Mucosa of descending colon (tissue), 3 donors: ENCODE data around the gene CFAP251. TPM values are rescaled to one million over a fixed set of nuclear protein-coding genes. Genes with fewer than 3 reads are reported as not detected.
"Not testable (repeated sequence)": the region's sequence is repeated elsewhere in the genome, so short reads cannot be mapped to it uniquely, and the experiment has no call there.

ENCODE experiments used
- ATAC-seq: fragments of 200-7000 bp; cut with Tn5 transposase; one replicate; pipeline ENCODE4 v1.9.1; 2020; ENCODE audit warnings: mild to moderate bottlenecking, moderate library complexity
- DNase-seq, 3 donors: peaks; one replicate each; pipeline ENCODE4 v3.0.0-alpha.2; 2020
- H3K36me3 ChIP-seq: fragments of 200-600 bp; one replicate; pipeline ENCODE4 v1.8.0; 2021; ENCODE audit warnings: low read depth, mild to moderate bottlenecking
- H3K4me1 ChIP-seq: fragments of 200-600 bp; one replicate; pipeline ENCODE4 v1.8.0; 2021; ENCODE audit warnings: low read depth, mild to moderate bottlenecking
- H3K4me3 ChIP-seq: fragments of 200-600 bp; one replicate; pipeline ENCODE4 v1.8.0; 2021; ENCODE audit warnings: mild to moderate bottlenecking
- H3K9me3 ChIP-seq: fragments of 200-600 bp; one replicate; pipeline ENCODE4 v1.8.0; 2021; ENCODE audit warnings: mild to moderate bottlenecking
- intact Hi-C, 2 donors: fragments of 100-400 bp; cut with DNase I in 1 of 2; cut with micrococcal nuclease in 1 of 2; formaldehyde crosslinking; loops; one replicate each; pipeline versions ENCODE4 v1.11.0 to v1.11.1; 2022; cut with DNase I, micrococcal nuclease
- total RNA-seq, 3 donors: library from RNA; stranded (reverse); fragmentation: NEBNext Ultra II Directional in 2 of 3; extraction: Animal tissue kit (Norgen Biotek cat#: 25700) in 2 of 3; gene quantifications; one replicate each; pipeline versions ENCODE4 v1.2.1 to v1.2.4, GENCODE V29; 2021 to 2023
- TF ChIP-seq, protein P1 (sequence below): fragments of 200-600 bp; IDR thresholded peaks from one replicate; pipeline ENCODE4 v1.8.0; 2022; ENCODE audit warnings: antibody characterized with exemption, mild to moderate bottlenecking
- donor health status: DM: no; HTN: no; CAD: no; lungs with moderate emphysema.
- donor health status: DM: no; HTN: no; CAD: no.
- donor health status: DM: no; HTN: yes; CAD: no.

The CFAP251 gene
- total RNA-seq, 3 donors from 2014 or later, result 0.14 to 0.92 (median 0.55) TPM

DNA sequence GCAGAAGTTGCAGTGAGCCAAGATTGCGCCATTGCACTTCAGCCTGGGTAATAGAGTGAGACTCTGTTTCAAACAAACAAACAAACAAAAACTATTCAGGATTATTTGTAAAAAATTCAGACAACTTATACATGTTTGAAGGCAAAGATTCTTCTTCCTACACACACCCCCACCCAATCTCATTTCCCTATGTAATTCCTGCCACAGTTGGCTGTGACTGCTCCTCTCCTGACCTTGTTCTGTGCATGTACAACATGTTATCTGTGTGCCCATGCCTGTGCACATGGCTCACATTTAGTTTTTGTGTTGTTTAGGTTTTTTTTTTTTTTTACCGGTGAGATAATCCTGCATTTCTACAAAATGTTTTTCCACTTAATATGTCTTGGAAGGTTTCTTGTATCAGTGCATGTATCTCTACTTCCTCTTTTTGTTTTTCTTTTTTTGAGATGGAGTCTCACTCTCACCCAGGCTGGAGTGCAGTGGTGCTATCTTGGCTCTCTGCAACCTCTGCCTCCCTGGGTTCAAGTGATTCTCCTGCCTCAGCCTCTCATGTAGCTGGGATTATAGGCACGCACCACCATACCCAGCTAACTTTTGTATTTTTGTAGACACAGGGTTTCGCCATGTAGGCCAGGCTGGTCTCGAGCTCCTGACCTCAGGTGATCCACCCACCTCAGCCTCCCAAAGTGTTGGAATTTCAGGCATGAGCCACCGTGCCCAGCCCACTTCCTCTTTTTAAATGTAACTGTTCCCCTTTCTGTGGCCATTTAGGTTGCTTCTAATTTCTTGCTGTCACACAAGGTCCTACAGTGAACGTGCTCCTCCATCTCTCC, 8.7 kb downstream of the CFAP251 start:
- H3K36me3 ChIP-seq, result no peaks in the 10 kb centered on the region
- ATAC-seq, result no peak

DNA sequence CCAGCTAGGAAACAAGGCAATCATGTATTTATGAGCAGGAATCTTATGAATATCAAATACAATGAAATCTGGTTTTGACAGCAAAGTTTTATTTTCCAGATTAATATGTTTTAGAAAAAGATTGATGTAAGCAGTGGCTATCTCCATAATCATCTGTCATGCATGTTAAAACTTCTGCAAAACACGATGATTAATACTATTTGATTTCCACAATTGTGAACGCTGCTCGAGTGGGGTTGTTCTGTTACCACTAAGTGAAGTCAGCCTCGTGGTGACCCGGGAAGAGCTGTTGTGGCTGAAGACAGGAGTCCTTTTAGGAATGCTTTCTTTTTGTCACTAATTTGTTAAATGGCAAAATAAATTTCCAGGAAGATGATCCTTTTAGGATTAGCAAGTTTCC, 9.4 kb downstream of the CFAP251 start:
- intact Hi-C loops, result no loop called here
- H3K36me3 ChIP-seq, result no peaks in the 10 kb centered on the region
- no peaks in the 10 kb centered on the region for H3K9me3 ChIP-seq
- TF ChIP-seq, protein P1, sequence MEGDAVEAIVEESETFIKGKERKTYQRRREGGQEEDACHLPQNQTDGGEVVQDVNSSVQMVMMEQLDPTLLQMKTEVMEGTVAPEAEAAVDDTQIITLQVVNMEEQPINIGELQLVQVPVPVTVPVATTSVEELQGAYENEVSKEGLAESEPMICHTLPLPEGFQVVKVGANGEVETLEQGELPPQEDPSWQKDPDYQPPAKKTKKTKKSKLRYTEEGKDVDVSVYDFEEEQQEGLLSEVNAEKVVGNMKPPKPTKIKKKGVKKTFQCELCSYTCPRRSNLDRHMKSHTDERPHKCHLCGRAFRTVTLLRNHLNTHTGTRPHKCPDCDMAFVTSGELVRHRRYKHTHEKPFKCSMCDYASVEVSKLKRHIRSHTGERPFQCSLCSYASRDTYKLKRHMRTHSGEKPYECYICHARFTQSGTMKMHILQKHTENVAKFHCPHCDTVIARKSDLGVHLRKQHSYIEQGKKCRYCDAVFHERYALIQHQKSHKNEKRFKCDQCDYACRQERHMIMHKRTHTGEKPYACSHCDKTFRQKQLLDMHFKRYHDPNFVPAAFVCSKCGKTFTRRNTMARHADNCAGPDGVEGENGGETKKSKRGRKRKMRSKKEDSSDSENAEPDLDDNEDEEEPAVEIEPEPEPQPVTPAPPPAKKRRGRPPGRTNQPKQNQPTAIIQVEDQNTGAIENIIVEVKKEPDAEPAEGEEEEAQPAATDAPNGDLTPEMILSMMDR, result no peak
- ATAC-seq (no peak), DNase-seq (no peak)
- H3K4me1 ChIP-seq, result no peaks in the 10 kb centered on the region
- H3K4me3 ChIP-seq, result no peak overlapping the region

More for the DNA sequence above, 8.7 kb downstream of the CFAP251 start:
- no peak for DNase-seq
- H3K4me1 ChIP-seq, result no peaks in the 10 kb centered on the region
- H3K4me3 ChIP-seq, result no peak overlapping the region
- intact Hi-C loops, result no loop called here
- TF ChIP-seq, protein P1, result no peak
- H3K9me3 ChIP-seq, result no peaks in the 10 kb centered on the region

DNA sequence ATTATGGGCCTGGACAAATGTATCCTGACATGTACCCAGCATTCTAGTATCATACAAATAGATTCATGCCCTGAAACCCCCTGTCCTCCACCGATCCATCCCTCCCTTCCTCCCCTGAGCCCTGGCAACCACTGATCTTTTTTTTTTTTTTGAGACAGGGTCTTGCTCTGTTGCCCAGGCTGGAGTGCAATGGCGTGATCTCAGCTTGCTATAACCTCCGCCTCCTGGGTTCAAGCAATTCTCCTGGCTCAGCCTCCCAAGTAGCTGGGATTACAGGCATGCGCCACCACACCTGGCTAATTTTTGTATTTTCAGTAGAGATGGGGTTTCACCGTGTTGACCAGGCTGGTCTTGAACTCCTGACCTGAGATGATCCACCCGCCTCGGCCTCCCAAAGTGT, 11.2 kb downstream of the CFAP251 start:
- H3K36me3 ChIP-seq, H3K4me1 ChIP-seq, ATAC-seq, H3K9me3 ChIP-seq, H3K4me3 ChIP-seq, intact Hi-C loops, DNase-seq: not testable (repeated sequence)

DNA sequence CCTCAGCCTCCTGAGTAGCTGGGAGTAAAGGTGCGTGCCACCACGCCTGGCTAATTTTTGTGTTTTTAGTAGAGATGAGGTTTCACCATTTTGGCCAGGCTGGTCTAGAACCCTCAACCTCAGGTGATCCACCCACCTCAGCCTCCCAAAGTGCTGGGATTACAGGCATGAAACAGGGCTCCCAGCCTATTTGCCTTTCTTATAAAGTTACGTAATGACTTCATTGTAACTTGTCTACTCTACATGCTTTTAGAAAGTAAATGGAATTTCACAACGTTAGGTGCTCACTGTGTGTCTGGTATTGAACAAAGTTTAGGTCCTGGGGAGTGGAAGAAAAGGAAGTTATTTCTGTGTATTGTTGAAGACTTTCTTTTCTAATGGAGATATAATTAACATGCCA, 12.5 kb downstream of the CFAP251 start:
- intact Hi-C loops, result no loop called here
- no peaks in the 10 kb centered on the region for H3K9me3 ChIP-seq
- no peak for ATAC-seq
- TF ChIP-seq, protein P1, result no peak
- no peak for DNase-seq
- no peaks in the 10 kb centered on the region for H3K36me3 ChIP-seq
- H3K4me1 ChIP-seq, result no peaks in the 10 kb centered on the region
- H3K4me3 ChIP-seq, result no peak overlapping the region

DNA sequence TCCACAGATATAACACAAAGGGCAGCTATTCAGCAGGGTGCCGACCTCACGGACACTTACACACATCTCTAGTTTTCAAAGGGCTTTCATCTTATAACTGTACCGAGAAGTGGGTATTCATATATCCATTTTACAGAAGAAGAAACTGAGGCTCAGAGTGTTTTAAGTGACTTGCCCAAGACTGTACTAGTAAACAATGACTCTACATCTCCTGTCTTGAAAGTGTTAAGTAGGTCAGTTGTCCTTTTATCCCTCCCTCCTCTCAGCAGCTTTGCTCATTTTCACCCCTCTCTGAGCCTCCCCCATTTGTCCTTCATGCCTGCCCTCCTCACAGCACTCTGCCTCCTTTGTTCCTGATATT, 13.8 kb downstream of the CFAP251 start:
- TF ChIP-seq, protein P1, result no peak
- H3K4me3 ChIP-seq, result no peak overlapping the region
- no peaks in the 10 kb centered on the region for H3K36me3 ChIP-seq
- intact Hi-C loops, result no loop called here
- ATAC-seq, result no peak
- no peak for DNase-seq
- H3K9me3 ChIP-seq, result no peaks in the 10 kb centered on the region
- H3K4me1 ChIP-seq, result no peaks in the 10 kb centered on the region

DNA sequence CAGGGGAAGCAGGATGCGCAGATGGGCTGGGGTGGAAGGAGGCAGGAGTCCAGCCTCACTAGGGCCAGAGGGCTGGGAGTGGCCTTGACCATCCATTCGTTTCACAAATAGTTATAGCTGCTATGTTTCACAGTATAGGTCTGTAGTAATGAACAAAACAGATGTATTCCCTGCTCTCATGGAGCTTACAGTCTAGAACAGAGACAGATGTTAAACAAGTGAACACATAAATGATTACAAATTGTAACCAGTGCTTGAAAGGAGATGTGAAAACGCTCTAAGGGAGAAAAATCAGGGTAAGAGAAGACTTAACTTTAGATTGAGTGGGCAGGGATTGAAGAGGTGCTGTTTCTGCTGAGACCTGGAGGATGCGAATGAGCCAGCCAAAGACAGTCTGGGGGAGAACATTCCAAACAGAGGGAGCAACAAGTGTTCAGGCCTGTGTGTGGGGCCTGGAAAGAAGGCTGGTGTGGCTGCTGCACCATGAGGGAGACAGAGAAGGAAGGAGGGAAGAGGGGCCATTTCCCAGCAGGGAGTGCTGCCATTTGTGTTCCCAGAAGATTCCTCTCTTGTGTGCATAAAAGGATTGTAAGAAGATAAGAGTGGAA, 14.6 kb downstream of the CFAP251 start:
- intact Hi-C loops, result no loop called here
- Histone ChIP-seq H3K36me3 (no peaks in the 10 kb centered on the region), H3K4me3 (no peak overlapping the region), H3K4me1 (no peaks in the 10 kb centered on the region), H3K9me3 (no peaks in the 10 kb centered on the region)
- TF ChIP-seq, protein P1, result no peak
- DNase-seq (no peak), ATAC-seq (no peak)
